ENCODE measurements around the gene ADARB2. TPM values are rescaled to one million over a fixed set of nuclear protein-coding genes. Genes with fewer than 3 reads are reported as not detected.

The ADARB2 gene
- total RNA-seq, 4 donors from 2014 or later: 1.3 to 5.4 (median 1.8) TPM

DNA sequence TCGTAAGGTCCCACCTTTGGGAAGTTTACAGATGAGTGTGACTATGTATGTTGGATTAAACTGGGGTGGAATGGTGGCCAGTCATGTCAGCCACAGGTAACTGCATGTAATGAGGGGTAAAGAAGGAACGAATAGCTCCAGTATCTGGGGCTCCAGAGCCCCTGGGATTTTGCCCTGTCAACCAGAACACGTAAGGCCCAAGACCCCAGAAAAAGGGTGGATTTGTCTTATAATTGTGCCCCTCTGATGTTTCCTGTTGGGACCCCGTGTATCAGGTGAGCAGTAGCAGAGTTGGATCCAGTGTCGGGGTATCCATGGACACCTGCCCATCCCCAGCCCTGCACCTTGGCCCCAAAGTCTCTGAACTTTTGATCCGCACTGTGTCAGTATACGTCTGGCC lies 76.9 kb downstream of the ADARB2 start:
- H3K9me3 ChIP-seq: no peaks in the 10 kb centered on the region
- TF ChIP-seq CTCF (IDR thresholded peaks at IDR 0.05) (no peak), POLR2A (IDR thresholded peaks at IDR 0.05) (no peak), POLR2AphosphoS5 (IDR thresholded peaks at IDR 0.05) (no peak), EP300 (IDR thresholded peaks at IDR 0.05) (no peak)
- peaks cover 37% of the 10 kb centered on the region for H3K27me3 ChIP-seq
- no peak overlapping the region for H3K27ac ChIP-seq
- 84 to 87% methylated on average over 6 to 7 of the region's 7 CpGs for WGBS, 2 donors (ENCODE audit: low coverage in 1 of 2)
- H3K4me3 ChIP-seq: no peak overlapping the region
- H3K36me3 ChIP-seq: no peaks in the 10 kb centered on the region
- H3K4me1 ChIP-seq: no peaks in the 10 kb centered on the region
- ATAC-seq: no peak

DNA sequence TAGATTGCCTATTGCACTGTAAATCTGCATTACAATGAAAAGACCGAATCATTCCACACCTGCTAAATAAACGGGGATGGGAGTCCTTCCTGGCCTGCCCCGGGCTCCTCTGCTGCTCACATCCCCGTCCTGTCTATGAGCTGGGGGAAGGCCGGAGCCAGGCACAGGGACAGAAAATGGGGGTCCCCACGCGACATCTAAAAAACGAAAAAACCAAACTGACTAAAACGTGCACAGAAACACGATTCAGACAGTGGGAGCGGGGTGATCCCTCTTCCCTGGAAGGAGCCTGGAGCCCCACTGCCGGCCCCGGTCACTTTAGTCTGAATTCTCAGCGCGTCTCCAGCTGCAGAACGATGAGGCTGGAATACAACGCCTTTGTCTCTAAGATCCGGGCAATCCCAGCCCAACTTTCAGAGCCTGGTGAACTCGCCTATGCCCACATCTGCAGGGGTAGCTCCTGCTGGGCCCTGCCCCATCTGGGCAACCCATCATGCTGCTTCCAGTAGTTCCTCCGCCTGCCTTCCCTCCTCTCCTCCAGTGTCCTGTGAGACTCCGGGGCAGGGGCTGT lies 78.0 kb downstream of the ADARB2 start:
- H3K4me1 ChIP-seq: no peaks in the 10 kb centered on the region
- peaks cover 42% of the 10 kb centered on the region for H3K27me3 ChIP-seq
- TF ChIP-seq EP300 (IDR thresholded peaks at IDR 0.05) (no peak), CTCF (IDR thresholded peaks at IDR 0.05) (no peak), POLR2AphosphoS5 (IDR thresholded peaks at IDR 0.05) (no peak), POLR2A (IDR thresholded peaks at IDR 0.05) (no peak)
- WGBS, 2 donors (ENCODE audit: low coverage in 1 of 2): 83 to 90% methylated on average over 8 to 20 of the region's 21 CpGs
- no peaks in the 10 kb centered on the region for H3K36me3 ChIP-seq
- no peak for ATAC-seq
- H3K4me3 ChIP-seq: no peak overlapping the region
- no peaks in the 10 kb centered on the region for H3K9me3 ChIP-seq
- H3K27ac ChIP-seq: no peak overlapping the region

DNA sequence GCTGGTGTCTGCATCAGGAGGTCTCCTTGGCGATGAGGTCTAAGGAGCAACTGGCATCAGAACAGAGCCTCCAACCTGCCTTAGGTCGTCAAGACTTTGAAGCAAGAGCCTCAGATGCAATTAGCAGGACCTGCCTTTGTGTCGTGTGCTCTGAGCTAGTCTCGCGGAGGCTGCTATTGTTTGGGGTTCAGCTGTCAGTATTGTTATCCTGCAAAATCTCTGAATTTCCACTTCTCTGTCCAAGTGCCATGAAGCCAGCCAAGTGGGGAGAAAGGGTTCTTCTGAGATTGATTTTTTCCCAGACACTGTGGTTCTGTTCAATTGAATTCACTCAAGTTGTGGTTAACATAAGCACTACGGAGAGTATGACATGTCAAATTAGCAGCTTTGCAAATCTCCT lies 78.7 kb downstream of the ADARB2 start:
- Histone ChIP-seq H3K4me3 (no peak overlapping the region), H3K27me3 (peaks cover 48% of the 10 kb centered on the region), H3K36me3 (no peaks in the 10 kb centered on the region), H3K27ac (no peak overlapping the region), H3K4me1 (no peaks in the 10 kb centered on the region), H3K9me3 (no peaks in the 10 kb centered on the region)
- TF ChIP-seq POLR2AphosphoS5 (IDR thresholded peaks at IDR 0.05): no peak
- no peak for ATAC-seq
- WGBS, 2 donors (ENCODE audit: low coverage in 1 of 2): 52 to 72% methylated on average over 1 to 3 of the region's 6 CpGs

GRCh38 chr10:1657479-1657878 lies 79.8 kb downstream of the ADARB2 start:
- TF ChIP-seq POLR2A (IDR thresholded peaks at IDR 0.05) (no peak), CTCF (IDR thresholded peaks at IDR 0.05) (no peak), POLR2AphosphoS5 (IDR thresholded peaks at IDR 0.05) (no peak), EP300 (IDR thresholded peaks at IDR 0.05) (no peak)
- WGBS, 2 donors (ENCODE audit: low coverage in 1 of 2): 33 to 44% methylated on average over 6 to 7 of the region's 7 CpGs
- Histone ChIP-seq H3K4me1 (no peaks in the 10 kb centered on the region), H3K4me3 (no peak overlapping the region), H3K36me3 (no peaks in the 10 kb centered on the region), H3K27me3 (peaks cover 46% of the 10 kb centered on the region), H3K9me3 (no peaks in the 10 kb centered on the region), H3K27ac (no peak overlapping the region)
- no peak for ATAC-seq

- H3K4me3 ChIP-seq: no peak overlapping the region
- WGBS, 2 donors (ENCODE audit: low coverage in 1 of 2): 73 to 81% methylated on average over 3 of the region's 3 CpGs
- H3K4me1 ChIP-seq: no peaks in the 10 kb centered on the region
- H3K27me3 ChIP-seq: peaks cover 49% of the 10 kb centered on the region
- H3K36me3 ChIP-seq: no peaks in the 10 kb centered on the region
- TF ChIP-seq POLR2A (IDR thresholded peaks at IDR 0.05) (no peak), CTCF (IDR thresholded peaks at IDR 0.05) (no peak), EP300 (IDR thresholded peaks at IDR 0.05) (no peak), POLR2AphosphoS5 (IDR thresholded peaks at IDR 0.05) (no peak)
- no peaks in the 10 kb centered on the region for H3K9me3 ChIP-seq
- no peak overlapping the region for H3K27ac ChIP-seq
- no peak for ATAC-seq
Observed at GRCh38 chr10:1655367-1655766, 82.0 kb downstream of the ADARB2 start.
